Endodermal cell (in vitro differentiated cells): ENCODE measurements around the gene IGLL5. TPM values are rescaled to one million over a fixed set of nuclear protein-coding genes. Genes with fewer than 3 reads are reported as not detected.

Source experiments
- DNase-seq: peaks from one replicate; pipeline ENCODE4 v3.0.0-alpha.2; 2017
- H3K27ac ChIP-seq: 2 replicates; pipeline ENCODE4 v1.5.1; 2013; ENCODE audit warnings: mild to moderate bottlenecking, low read depth, low read length, moderate library complexity
- H3K27me3 ChIP-seq: 2 replicates; pipeline ENCODE4 v1.6.1; 2013; ENCODE audit warnings: mild to moderate bottlenecking, low read length, moderate library complexity; ENCODE audit not compliant: insufficient read depth, control insufficient read depth, poor library complexity, severe bottlenecking
- H3K36me3 ChIP-seq: 2 replicates; pipeline ENCODE4 v1.7.0; 2013; ENCODE audit warnings: mild to moderate bottlenecking, low read length, moderate library complexity; ENCODE audit not compliant: control insufficient read depth, insufficient read depth
- H3K4me1 ChIP-seq: one replicate; pipeline ENCODE4 v1.7.0; 2013; ENCODE audit warnings: low read length; ENCODE audit not compliant: control insufficient read depth, insufficient read depth
- H3K4me3 ChIP-seq: 2 replicates; pipeline ENCODE4 v1.5.1; 2013; ENCODE audit warnings: mild to moderate bottlenecking, low read length, moderate library complexity
- H3K9ac ChIP-seq: 2 replicates; pipeline ENCODE4 v1.6.1; 2013; ENCODE audit warnings: mild to moderate bottlenecking, low read length, moderate library complexity; ENCODE audit not compliant: poor library complexity, severe bottlenecking; ENCODE audit errors: extremely low read depth
- H3K9me3 ChIP-seq: 2 replicates; pipeline ENCODE4 v1.6.1; 2013; ENCODE audit warnings: mild to moderate bottlenecking, low read length, moderate library complexity; ENCODE audit not compliant: control insufficient read depth
- H3K27ac Mint-ChIP-seq: 2 replicates; pipeline ENCODE4 v1.8.0; 2020; ENCODE audit warnings: mixed read lengths
- H3K27me3 Mint-ChIP-seq: 2 replicates; pipeline ENCODE4 v1.8.0; 2021; ENCODE audit warnings: mild to moderate bottlenecking, mixed read lengths; ENCODE audit not compliant: insufficient read depth
- H3K36me3 Mint-ChIP-seq: 2 replicates; pipeline ENCODE4 v1.8.0; 2020; ENCODE audit warnings: low read depth, mixed read lengths
- H3K4me1 Mint-ChIP-seq: 2 replicates; pipeline ENCODE4 v1.8.0; 2020; ENCODE audit warnings: mixed read lengths
- H3K4me3 Mint-ChIP-seq: 2 replicates; pipeline ENCODE4 v1.8.0; 2020; ENCODE audit warnings: mild to moderate bottlenecking, moderate library complexity, mixed read lengths
- H3K9me3 Mint-ChIP-seq: 2 replicates; pipeline ENCODE4 v1.8.0; 2020; ENCODE audit warnings: mild to moderate bottlenecking, mixed read lengths
- WGBS, 2 experiments: methylation state at CpG; one replicate each; pipeline versions ENCODE4 v1.1.5 to v1.1.7; 2013; ENCODE audit warnings: missing lambda C conversion rate in 2 of 2, mixed read lengths in 1 of 2; ENCODE audit not compliant: insufficient coverage in 1 of 2, insufficient read length in 1 of 2; 5-methylcytosine and 5-hydroxymethylcytosine counted together
- total RNA-seq, 2 donors: library from RNA; stranded (reverse); fragmentation: NEBNext Ultra II Directional in 1 of 2; extraction: Animal tissue kit (Norgen Biotek cat#: 25700) in 1 of 2; gene quantifications; 2 replicates in 1 of 2; 3 replicates in 1 of 2; pipeline ENCODE4 v1.2.1, GENCODE V29; 2021
- TF ChIP-seq, protein P1 (sequence below): fragments of 200-600 bp; sonication (generic); conservative IDR thresholded peaks from 2 replicates; pipeline ENCODE4 v1.5.0; 2021; ENCODE audit warnings: antibody characterized with exemption, mild to moderate bottlenecking

Gene IGLL5
- total RNA-seq, 2 donors from 2014 or later = not detected

- no peak for DNase-seq
- H3K9me3 Mint-ChIP-seq = no peaks in the 10 kb centered on the region
- Histone ChIP-seq H3K36me3 (no peaks in the 10 kb centered on the region), H3K27ac (no peak overlapping the region), H3K27me3 (no peaks in the 10 kb centered on the region), H3K4me3 (no peak overlapping the region), H3K9ac (no peak overlapping the region), H3K9me3 (no peaks in the 10 kb centered on the region), H3K4me1 (peaks cover 5% of the 10 kb centered on the region)
- H3K36me3 Mint-ChIP-seq = no peaks in the 10 kb centered on the region
- peaks cover 7% of the 10 kb centered on the region for H3K27me3 Mint-ChIP-seq
- peak overlapping the region; percentile 66 for H3K27ac Mint-ChIP-seq
- TF ChIP-seq, protein P1, sequence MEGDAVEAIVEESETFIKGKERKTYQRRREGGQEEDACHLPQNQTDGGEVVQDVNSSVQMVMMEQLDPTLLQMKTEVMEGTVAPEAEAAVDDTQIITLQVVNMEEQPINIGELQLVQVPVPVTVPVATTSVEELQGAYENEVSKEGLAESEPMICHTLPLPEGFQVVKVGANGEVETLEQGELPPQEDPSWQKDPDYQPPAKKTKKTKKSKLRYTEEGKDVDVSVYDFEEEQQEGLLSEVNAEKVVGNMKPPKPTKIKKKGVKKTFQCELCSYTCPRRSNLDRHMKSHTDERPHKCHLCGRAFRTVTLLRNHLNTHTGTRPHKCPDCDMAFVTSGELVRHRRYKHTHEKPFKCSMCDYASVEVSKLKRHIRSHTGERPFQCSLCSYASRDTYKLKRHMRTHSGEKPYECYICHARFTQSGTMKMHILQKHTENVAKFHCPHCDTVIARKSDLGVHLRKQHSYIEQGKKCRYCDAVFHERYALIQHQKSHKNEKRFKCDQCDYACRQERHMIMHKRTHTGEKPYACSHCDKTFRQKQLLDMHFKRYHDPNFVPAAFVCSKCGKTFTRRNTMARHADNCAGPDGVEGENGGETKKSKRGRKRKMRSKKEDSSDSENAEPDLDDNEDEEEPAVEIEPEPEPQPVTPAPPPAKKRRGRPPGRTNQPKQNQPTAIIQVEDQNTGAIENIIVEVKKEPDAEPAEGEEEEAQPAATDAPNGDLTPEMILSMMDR = no peak
- 85 to 88% methylated on average over 7 to 9 of the region's 9 CpGs for whole genome bisulfite sequencing, 2 experiments
- H3K4me1 Mint-ChIP-seq = peaks cover 11% of the 10 kb centered on the region
- no peak overlapping the region for H3K4me3 Mint-ChIP-seq
Observed at GRCh38 chr22:22930571-22931556, 43.2 kb downstream of the IGLL5 start.

GRCh38 chr22:22931557-22932270 is 44.1 kb downstream of the IGLL5 start:
- Histone ChIP-seq H3K9me3 (no peaks in the 10 kb centered on the region), H3K9ac (no peak overlapping the region), H3K36me3 (no peaks in the 10 kb centered on the region), H3K4me3 (no peak overlapping the region), H3K4me1 (no peaks in the 10 kb centered on the region), H3K27ac (no peak overlapping the region), H3K27me3 (no peaks in the 10 kb centered on the region)
- Mint-ChIP-seq H3K9me3 (no peaks in the 10 kb centered on the region), H3K36me3 (no peaks in the 10 kb centered on the region), H3K27ac (peak overlapping the region; percentile 66), H3K27me3 (peaks cover 7% of the 10 kb centered on the region), H3K4me3 (no peak overlapping the region), H3K4me1 (peaks cover 3% of the 10 kb centered on the region)
- WGBS, 2 experiments = 89 to 90% methylated on average over 5 to 14 of the region's 14 CpGs
- no peak for DNase-seq
- TF ChIP-seq, protein P1 = no peak

DNA sequence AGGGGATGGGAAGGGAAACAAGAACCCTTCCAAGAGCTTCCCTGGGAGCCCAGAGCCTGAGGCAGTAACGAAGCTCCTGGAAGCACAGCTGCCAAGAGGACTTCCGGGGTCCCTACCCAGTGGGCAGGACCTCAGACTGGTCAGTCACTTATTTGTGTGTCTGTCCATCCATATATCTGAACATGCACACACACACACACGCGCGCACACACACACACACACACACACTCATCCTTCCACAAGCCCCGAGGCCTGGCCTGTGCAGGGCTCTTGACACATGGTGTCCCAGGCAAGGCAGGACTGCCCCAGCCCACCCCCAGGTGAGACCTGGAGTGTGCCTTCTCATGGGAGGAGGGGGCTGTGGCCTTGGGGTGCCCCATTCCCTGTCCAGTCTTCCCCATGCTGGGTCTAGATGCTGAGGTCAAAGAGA is 44.9 kb downstream of the IGLL5 start:
- Histone ChIP-seq H3K36me3 (no peaks in the 10 kb centered on the region), H3K27ac (no peak overlapping the region), H3K27me3 (no peaks in the 10 kb centered on the region), H3K9me3 (no peaks in the 10 kb centered on the region), H3K4me3 (no peak overlapping the region), H3K4me1 (no peaks in the 10 kb centered on the region), H3K9ac (no peak overlapping the region)
- DNase-seq = no peak
- no peaks in the 10 kb centered on the region for H3K36me3 Mint-ChIP-seq
- H3K4me3 Mint-ChIP-seq = no peak overlapping the region
- H3K27me3 Mint-ChIP-seq = peaks cover 6% of the 10 kb centered on the region
- no peak overlapping the region for H3K27ac Mint-ChIP-seq
- H3K9me3 Mint-ChIP-seq = no peaks in the 10 kb centered on the region
- peaks cover 3% of the 10 kb centered on the region for H3K4me1 Mint-ChIP-seq
- TF ChIP-seq, protein P1 = no peak
- WGBS, 2 experiments = 60 to 90% methylated on average over 2 to 6 of the region's 6 CpGs
